ENCODE data around the gene GGA3.

The GGA3 gene

GRCh38 chr17:75244133-75244866, 17.1 kb downstream of the GGA3 start:
- DNase-seq = no peak

- peak; percentile 22 to 40 for DNase-seq
These were observed 18.9 kb downstream of the GGA3 start for GRCh38 chr17:75242461-75243042.

GRCh38 chr17:75241996-75242460, 19.4 kb downstream of the GGA3 start:
- no peak for DNase-seq

- DNase-seq = no peak
These were observed 19.9 kb downstream of the GGA3 start for GRCh38 chr17:75241502-75241901.

GRCh38 chr17:75241143-75241430, 20.3 kb downstream of the GGA3 start:
- no peak for DNase-seq

- DNase-seq = peak; percentile 38 to 47
These were observed 20.8 kb downstream of the GGA3 start for GRCh38 chr17:75240394-75241142.

GRCh38 chr17:75239778-75240393, 21.5 kb downstream of the GGA3 start:
- no peak for DNase-seq

- DNase-seq = no peak
These were observed 22.2 kb downstream of the GGA3 start for GRCh38 chr17:75239214-75239613.

- DNase-seq = peak; percentile 62 to 66
These were observed 22.7 kb downstream of the GGA3 start for GRCh38 chr17:75238684-75239191.

GRCh38 chr17:75238020-75238580, 23.3 kb downstream of the GGA3 start:
- DNase-seq = no peak

- DNase-seq = no peak
These were observed 24.0 kb downstream of the GGA3 start for GRCh38 chr17:75237100-75238014.

- no peak for DNase-seq
These were observed 28.6 kb downstream of the GGA3 start for GRCh38 chr17:75232786-75233185.

- no peak for DNase-seq
These were observed 29.5 kb downstream of the GGA3 start for GRCh38 chr17:75231741-75232464.

- no peak for DNase-seq
These were observed 30.3 kb downstream of the GGA3 start for GRCh38 chr17:75231071-75231470.

GRCh38 chr17:75228847-75229246, 32.6 kb downstream of the GGA3 start:
- DNase-seq = no peak

- no peak for DNase-seq
These were observed 33.1 kb downstream of the GGA3 start for GRCh38 chr17:75228305-75228704.

GRCh38 chr17:75227729-75228128, 33.7 kb downstream of the GGA3 start:
- no peak for DNase-seq

- DNase-seq = no peak
These were observed 36.4 kb downstream of the GGA3 start for GRCh38 chr17:75225016-75225415.

- DNase-seq = no peak
These were observed 41.6 kb downstream of the GGA3 start for GRCh38 chr17:75219815-75220214.

GRCh38 chr17:75218131-75218530, 43.3 kb downstream of the GGA3 start:
- DNase-seq = no peak

- no peak for DNase-seq
These were observed 52.3 kb downstream of the GGA3 start for GRCh38 chr17:75209061-75209460.
